HG03520 (cell line): ENCODE results near the gene PRUNE2.

Source experiments
- ATAC-seq: cut with Tn5 transposase; IDR thresholded peaks from one replicate; pipeline ENCODE4 v1.9.1; 2021; ENCODE audit warnings: mild to moderate bottlenecking, moderate library complexity; ENCODE audit not compliant: unreplicated experiment

The PRUNE2 gene

GRCh38 chr9:76803762-76804161 is 102.2 kb downstream of the PRUNE2 start:
- no peak for ATAC-seq

- no peak for ATAC-seq
Measured at GRCh38 chr9:76803083-76803482, 102.8 kb downstream of the PRUNE2 start.

GRCh38 chr9:76800901-76801300 is 105.0 kb downstream of the PRUNE2 start:
- ATAC-seq: no peak

GRCh38 chr9:76799473-76799872 is 106.4 kb downstream of the PRUNE2 start:
- no peak for ATAC-seq

GRCh38 chr9:76798527-76798926 is 107.4 kb downstream of the PRUNE2 start:
- ATAC-seq: no peak

GRCh38 chr9:76796296-76796695 is 109.6 kb downstream of the PRUNE2 start:
- ATAC-seq: no peak

- no peak for ATAC-seq
Measured at GRCh38 chr9:76793784-76794431, 112.0 kb downstream of the PRUNE2 start.

- ATAC-seq: no peak
Measured at GRCh38 chr9:76789840-76790239, 116.1 kb downstream of the PRUNE2 start.

GRCh38 chr9:76787677-76788076 is 118.2 kb downstream of the PRUNE2 start:
- no peak for ATAC-seq

- no peak for ATAC-seq
Measured at GRCh38 chr9:76785501-76785900, 120.4 kb downstream of the PRUNE2 start.

- no peak for ATAC-seq
Measured at GRCh38 chr9:76784881-76785280, 121.0 kb downstream of the PRUNE2 start.

GRCh38 chr9:76772686-76773445 is 133.0 kb downstream of the PRUNE2 start:
- ATAC-seq: no peak

GRCh38 chr9:76766126-76766525 is 139.8 kb downstream of the PRUNE2 start:
- no peak for ATAC-seq

- no peak for ATAC-seq
Measured at GRCh38 chr9:76764138-76764537, 141.8 kb downstream of the PRUNE2 start, which contains the start of gene PCA3. PCA3 (plus strand) TSS chr9:76764438.

GRCh38 chr9:76761448-76761847 is 144.5 kb downstream of the PRUNE2 start:
- ATAC-seq: no peak

- no peak for ATAC-seq
Measured at GRCh38 chr9:76759732-76760131, 146.2 kb downstream of the PRUNE2 start.

GRCh38 chr9:76758476-76758875 is 147.4 kb downstream of the PRUNE2 start:
- ATAC-seq: no peak

- ATAC-seq: no peak
Measured at GRCh38 chr9:76756941-76757673, 148.8 kb downstream of the PRUNE2 start.

- ATAC-seq: no peak
Measured at GRCh38 chr9:76756268-76756640, 149.7 kb downstream of the PRUNE2 start.

- ATAC-seq: no peak
Measured at GRCh38 chr9:76751001-76751400, 154.9 kb downstream of the PRUNE2 start.

GRCh38 chr9:76744336-76744735 is 161.6 kb downstream of the PRUNE2 start:
- peak; percentile 58 for ATAC-seq

- no peak for ATAC-seq
Measured at GRCh38 chr9:76743931-76744330, 162.0 kb downstream of the PRUNE2 start.
